Esophagus (tissue), 2 donors: ENCODE results near the gene TAS2R4. TPM values are rescaled to one million over a fixed set of nuclear protein-coding genes. Genes with fewer than 3 reads are reported as not detected.
"Not testable (repeated sequence)": the region's sequence is repeated elsewhere in the genome, so short reads cannot be mapped to it uniquely, and the experiment has no call there.

ENCODE experiments used
- H3K27ac ChIP-seq, 2 donors: one replicate each; pipeline ENCODE4 v1.5.1; 2013; ENCODE audit warnings: low read depth in 2 of 2, mild to moderate bottlenecking in 2 of 2, inconsistent platforms in 1 of 2, low read length in 1 of 2, moderate library complexity in 1 of 2
- H3K27me3 ChIP-seq, 2 donors: one replicate each; pipeline ENCODE4 v1.6.1; 2013; ENCODE audit warnings: low read length in 2 of 2, control low read depth in 1 of 2, mild to moderate bottlenecking in 1 of 2; ENCODE audit not compliant: insufficient read depth in 2 of 2, control insufficient read depth in 1 of 2
- H3K36me3 ChIP-seq, 2 donors: one replicate each; pipeline ENCODE4 v1.6.1; 2013; ENCODE audit warnings: low read length in 1 of 2; ENCODE audit not compliant: control insufficient read depth in 2 of 2, insufficient read depth in 2 of 2
- H3K4me1 ChIP-seq, 2 donors: one replicate each; pipeline ENCODE4 v1.6.1; 2013; ENCODE audit warnings: low read length in 1 of 2; ENCODE audit not compliant: control insufficient read depth in 2 of 2, insufficient read depth in 2 of 2
- H3K4me3 ChIP-seq, 2 donors: one replicate each; pipeline ENCODE4 v1.5.1; 2013; ENCODE audit warnings: low read length in 2 of 2, mild to moderate bottlenecking in 2 of 2, low read depth in 1 of 2, moderate library complexity in 1 of 2
- H3K9me3 ChIP-seq, 2 donors: one replicate each; pipeline ENCODE4 v1.6.1; 2013; ENCODE audit warnings: mild to moderate bottlenecking in 2 of 2, low read depth in 1 of 2, low read length in 1 of 2, moderate library complexity in 1 of 2; ENCODE audit not compliant: control insufficient read depth in 2 of 2, insufficient read depth in 1 of 2
- WGBS, 2 donors: extraction: QIAGEN DNeasy Blood & Tissue Kit; methylation state at CpG; one replicate each; pipeline ENCODE4 v1.1.7; 2013; 5-methylcytosine and 5-hydroxymethylcytosine counted together
- polyA plus RNA-seq, 2 donors: library from polyadenylated mRNA; stranded (reverse); fragments of 200-250 nt; gene quantifications; one replicate each; pipeline ENCODE4 v1.2.3, GENCODE V29; 2013
- donor health status: healthy with polysubstance abuse.
- donor health status: Bipolar disorder and iron deficiency.

TAS2R4 gene
- polyA plus RNA-seq, 2 donors, result 0.11 to 0.51 TPM

DNA sequence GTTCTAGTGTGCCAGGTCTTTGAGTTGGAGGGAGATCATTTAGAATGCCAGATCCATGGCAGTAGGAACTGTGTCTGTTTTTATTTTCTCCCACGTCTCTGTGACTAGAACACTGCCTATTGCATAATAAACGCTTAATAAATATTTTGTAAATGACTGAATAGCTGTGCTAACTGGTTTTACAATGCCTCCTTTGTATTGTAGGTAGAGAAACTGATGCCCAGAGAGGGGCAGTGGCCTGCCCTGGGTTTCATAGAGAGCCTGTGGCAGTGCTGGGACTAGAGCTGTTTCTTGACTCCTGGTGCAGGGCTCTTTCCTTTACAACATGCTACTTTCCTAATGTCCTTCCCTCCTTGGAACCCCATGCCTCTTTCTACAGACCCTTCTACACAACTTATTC is 16.1 kb downstream of the TAS2R4 start:
- WGBS, 2 donors, result 82 to 83% methylated on average over 2 of the region's 2 CpGs
- H3K27ac ChIP-seq, result no peak overlapping the region
- H3K4me3 ChIP-seq, result no peak overlapping the region
- H3K4me1 ChIP-seq, result no peaks in the 10 kb centered on the region
- H3K9me3 ChIP-seq, result no peaks in the 10 kb centered on the region
- H3K36me3 ChIP-seq, result peaks cover 1 to 4% of the 10 kb centered on the region in 2 donors
- no peaks in the 10 kb centered on the region for H3K27me3 ChIP-seq

DNA sequence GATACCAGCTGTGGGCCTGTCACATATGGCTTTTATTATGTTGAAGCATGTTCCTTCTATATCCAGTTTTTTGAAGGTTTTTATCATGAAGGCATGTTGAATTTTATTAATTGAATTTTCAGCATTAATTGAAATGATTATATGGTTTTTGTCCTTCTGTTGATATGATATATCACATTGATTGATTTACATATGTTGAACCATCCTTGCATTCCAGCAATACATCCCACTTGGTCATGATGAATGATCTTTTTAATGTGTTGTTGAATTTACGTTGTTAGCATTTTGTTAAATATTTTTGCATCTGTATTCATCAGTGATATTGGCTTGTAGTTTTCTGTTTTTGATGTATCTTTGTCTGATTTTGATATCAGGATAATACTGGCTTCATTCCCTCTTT is 43.6 kb downstream of the TAS2R4 start:
- peaks cover 0 to 6% of the 10 kb centered on the region in 2 donors for H3K9me3 ChIP-seq
- 91 to 94% methylated on average over 1 of the region's 1 CpG for WGBS, 2 donors
- H3K27ac ChIP-seq, result no peak overlapping the region
- peaks cover 0 to 5% of the 10 kb centered on the region in 2 donors for H3K36me3 ChIP-seq
- no peak overlapping the region for H3K4me3 ChIP-seq
- no peaks in the 10 kb centered on the region for H3K4me1 ChIP-seq
- no peaks in the 10 kb centered on the region for H3K27me3 ChIP-seq

- not testable (repeated sequence) for H3K36me3 ChIP-seq, H3K27ac ChIP-seq, H3K9me3 ChIP-seq, H3K4me1 ChIP-seq, H3K4me3 ChIP-seq, H3K27me3 ChIP-seq
These were observed 46.0 kb downstream of the TAS2R4 start for GRCh38 chr7:141822432-141822831.

Other genes with a start within 250 kb of the TAS2R4 start
- gene AGK, start 225.3 kb upstream of the TAS2R4 start, polyA plus RNA-seq, result 10 to 100 TPM; 11.1 to 12.1 TPM
- gene DENND11, start 74.5 kb upstream of the TAS2R4 start, polyA plus RNA-seq, result 1 to 10 TPM; 4.5 to 4.7 TPM
- not detected for gene WEE2, start 68.3 kb upstream of the TAS2R4 start, polyA plus RNA-seq
- gene SSBP1, start 38.3 kb upstream of the TAS2R4 start, polyA plus RNA-seq, result 100 to 1,000 TPM; 159 to 209 TPM
- under 1 TPM in 1 of 2 donors, not detected in 1; 0.10 TPM for gene TAS2R3, start 12.6 kb upstream of the TAS2R4 start, polyA plus RNA-seq
- gene TAS2R5, start 13.5 kb downstream of the TAS2R4 start, polyA plus RNA-seq, result 1 to 10 TPM in 1 of 2 donors, under 1 TPM in 1; 0.28 to 1.0 TPM
- not detected for gene PRSS37, start 64.8 kb downstream of the TAS2R4 start, polyA plus RNA-seq
- not detected for gene OR9A4, start 139.7 kb downstream of the TAS2R4 start, polyA plus RNA-seq
- under 1 TPM; 0.69 to 0.78 TPM for gene CLEC5A, start 170.3 kb downstream of the TAS2R4 start, polyA plus RNA-seq
- gene TAS2R38, start 197.1 kb downstream of the TAS2R4 start, polyA plus RNA-seq, result not detected
- under 1 TPM; 0.01 to 0.02 TPM for gene MGAM, start 219.2 kb downstream of the TAS2R4 start, polyA plus RNA-seq